ENCODE results near the gene GIPC2.

DNA sequence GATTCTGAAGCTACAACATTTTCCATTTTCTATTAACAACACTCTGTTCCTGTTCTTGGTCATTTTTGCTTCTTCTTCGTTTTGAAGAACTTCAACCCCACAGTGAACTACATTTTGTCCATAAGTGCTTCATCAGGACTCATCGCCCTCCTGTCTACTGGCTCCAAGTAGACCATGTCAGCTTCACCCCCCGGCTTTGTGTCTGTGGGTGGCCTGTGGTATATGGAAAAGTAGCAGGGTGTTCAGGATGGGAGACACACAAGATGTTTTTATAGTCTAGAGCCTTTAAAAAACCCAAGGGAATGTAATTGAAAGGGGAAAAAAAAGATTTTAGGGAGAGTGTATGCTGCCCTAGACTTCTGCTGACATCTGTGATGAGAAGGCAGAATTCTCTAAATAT is 46.1 kb downstream of the GIPC2 start:
- TF ChIP-seq CTCF (IDR thresholded peaks at IDR 0.05 in 2 of 3, conservative IDR thresholded peaks at IDR 0.05 in 1 of 3; ENCODE audit: borderline replicate concordance in 1 of 3, insufficient read depth in 1 of 3, low read depth in 2 of 3, low read length in 2 of 3) = no peak
- TF ChIP-seq POLR2A (IDR thresholded peaks at IDR 0.05; ENCODE audit: borderline replicate concordance, extremely low read depth, insufficient read depth, insufficient read length) = no peak
- no peak for TF ChIP-seq EZH2 (IDR thresholded peaks at IDR 0.05)

All from HCT116 (cell line).